Measurements from ENCODE around the gene IRF6. TPM values are rescaled to one million over a fixed set of nuclear protein-coding genes. Genes with fewer than 3 reads are reported as not detected.

The IRF6 gene
- total RNA-seq, 1 experiment from 2014 or later: not detected

- no peak for DNase-seq (ENCODE audit: low read depth in 1 of 2, low spot score in 2 of 2)
- Histone ChIP-seq H3K4me3 (no peak overlapping the region), H3K36me3 (no peaks in the 10 kb centered on the region), H3K9me3 (replicated peaks) (no peaks in the 10 kb centered on the region), H3K27me3 (replicated peaks) (no peaks in the 10 kb centered on the region), H3K4me1 (replicated peaks) (peaks cover 19% of the 10 kb centered on the region), H3K27ac (no peak overlapping the region)
Observed at GRCh38 chr1:209772126-209772525, 33.8 kb downstream of the IRF6 start.

GRCh38 chr1:209770636-209771415 lies 35.1 kb downstream of the IRF6 start:
- no peak overlapping the region for H3K4me3 ChIP-seq
- no peaks in the 10 kb centered on the region for H3K9me3 ChIP-seq (replicated peaks)
- no peak overlapping the region for H3K27ac ChIP-seq
- no peaks in the 10 kb centered on the region for H3K27me3 ChIP-seq (replicated peaks)
- H3K4me1 ChIP-seq (replicated peaks): peaks cover 19% of the 10 kb centered on the region
- no peaks in the 10 kb centered on the region for H3K36me3 ChIP-seq
- no peak for DNase-seq (ENCODE audit: low read depth in 1 of 2, low spot score in 2 of 2)

GRCh38 chr1:209769971-209770370 lies 36.0 kb downstream of the IRF6 start:
- no peaks in the 10 kb centered on the region for H3K36me3 ChIP-seq
- no peak overlapping the region for H3K4me3 ChIP-seq
- H3K9me3 ChIP-seq (replicated peaks): no peaks in the 10 kb centered on the region
- peak overlapping the region; percentile 76 for H3K27ac ChIP-seq
- H3K4me1 ChIP-seq (replicated peaks): peaks cover 19% of the 10 kb centered on the region
- DNase-seq (ENCODE audit: low read depth in 1 of 2, low spot score in 2 of 2): no peak
- H3K27me3 ChIP-seq (replicated peaks): no peaks in the 10 kb centered on the region

GRCh38 chr1:209769171-209769904 lies 36.6 kb downstream of the IRF6 start:
- no peaks in the 10 kb centered on the region for H3K9me3 ChIP-seq (replicated peaks)
- peaks cover 19% of the 10 kb centered on the region for H3K4me1 ChIP-seq (replicated peaks)
- H3K4me3 ChIP-seq: no peak overlapping the region
- H3K27me3 ChIP-seq (replicated peaks): no peaks in the 10 kb centered on the region
- no peaks in the 10 kb centered on the region for H3K36me3 ChIP-seq
- peak overlapping the region; percentile 76 for H3K27ac ChIP-seq
- DNase-seq (ENCODE audit: low read depth in 1 of 2, low spot score in 2 of 2): peak; percentile 59 to 66

GRCh38 chr1:209768354-209768774 lies 37.6 kb downstream of the IRF6 start:
- Histone ChIP-seq H3K4me3 (no peak overlapping the region), H3K27me3 (replicated peaks) (no peaks in the 10 kb centered on the region), H3K36me3 (no peaks in the 10 kb centered on the region), H3K4me1 (replicated peaks) (peaks cover 19% of the 10 kb centered on the region), H3K9me3 (replicated peaks) (no peaks in the 10 kb centered on the region), H3K27ac (peak overlapping the region; percentile 76)
- DNase-seq (ENCODE audit: low read depth in 1 of 2, low spot score in 2 of 2): no peak

GRCh38 chr1:209767706-209768105 lies 38.2 kb downstream of the IRF6 start:
- Histone ChIP-seq H3K4me3 (no peak overlapping the region), H3K36me3 (no peaks in the 10 kb centered on the region), H3K27ac (no peak overlapping the region), H3K9me3 (replicated peaks) (no peaks in the 10 kb centered on the region), H3K4me1 (replicated peaks) (peaks cover 19% of the 10 kb centered on the region), H3K27me3 (replicated peaks) (no peaks in the 10 kb centered on the region)
- DNase-seq (ENCODE audit: low read depth in 1 of 2, low spot score in 2 of 2): no peak

GRCh38 chr1:209767096-209767495 lies 38.8 kb downstream of the IRF6 start:
- DNase-seq (ENCODE audit: low read depth in 1 of 2, low spot score in 2 of 2): no peak
- H3K27me3 ChIP-seq (replicated peaks): no peaks in the 10 kb centered on the region
- H3K36me3 ChIP-seq: no peaks in the 10 kb centered on the region
- H3K4me1 ChIP-seq (replicated peaks): peaks cover 19% of the 10 kb centered on the region
- H3K9me3 ChIP-seq (replicated peaks): no peaks in the 10 kb centered on the region
- no peak overlapping the region for H3K4me3 ChIP-seq
- no peak overlapping the region for H3K27ac ChIP-seq

GRCh38 chr1:209766051-209766450 lies 39.9 kb downstream of the IRF6 start:
- H3K27me3 ChIP-seq (replicated peaks): no peaks in the 10 kb centered on the region
- DNase-seq (ENCODE audit: low read depth in 1 of 2, low spot score in 2 of 2): no peak
- H3K9me3 ChIP-seq (replicated peaks): no peaks in the 10 kb centered on the region
- H3K27ac ChIP-seq: no peak overlapping the region
- H3K4me3 ChIP-seq: no peak overlapping the region
- H3K36me3 ChIP-seq: no peaks in the 10 kb centered on the region
- peaks cover 19% of the 10 kb centered on the region for H3K4me1 ChIP-seq (replicated peaks)

GRCh38 chr1:209761011-209761635 lies 44.8 kb downstream of the IRF6 start:
- DNase-seq (ENCODE audit: low read depth in 1 of 2, low spot score in 2 of 2): no peak
- H3K9me3 ChIP-seq (replicated peaks): no peaks in the 10 kb centered on the region
- no peak overlapping the region for H3K27ac ChIP-seq
- H3K4me1 ChIP-seq (replicated peaks): no peaks in the 10 kb centered on the region
- no peaks in the 10 kb centered on the region for H3K27me3 ChIP-seq (replicated peaks)
- H3K4me3 ChIP-seq: no peak overlapping the region
- no peaks in the 10 kb centered on the region for H3K36me3 ChIP-seq

GRCh38 chr1:209759829-209760359 lies 46.0 kb downstream of the IRF6 start:
- Histone ChIP-seq H3K27me3 (replicated peaks) (no peaks in the 10 kb centered on the region), H3K4me3 (no peak overlapping the region)
- DNase-seq (ENCODE audit: low read depth in 1 of 2, low spot score in 2 of 2): no peak

GRCh38 chr1:209758400-209758799 lies 47.5 kb downstream of the IRF6 start:
- H3K27me3 ChIP-seq (replicated peaks): no peaks in the 10 kb centered on the region
- H3K4me1 ChIP-seq (replicated peaks): no peaks in the 10 kb centered on the region
- DNase-seq (ENCODE audit: low read depth in 1 of 2, low spot score in 2 of 2): no peak
- H3K9me3 ChIP-seq (replicated peaks): no peaks in the 10 kb centered on the region
- H3K36me3 ChIP-seq: no peaks in the 10 kb centered on the region
- H3K27ac ChIP-seq: no peak overlapping the region
- no peak overlapping the region for H3K4me3 ChIP-seq

More at GRCh38 chr1:209759829-209760359, 46.0 kb downstream of the IRF6 start:
- no peaks in the 10 kb centered on the region for H3K9me3 ChIP-seq (replicated peaks)
- no peaks in the 10 kb centered on the region for H3K4me1 ChIP-seq (replicated peaks)
- H3K27ac ChIP-seq: no peak overlapping the region
- no peaks in the 10 kb centered on the region for H3K36me3 ChIP-seq

GRCh38 chr1:209756615-209757445 lies 49.1 kb downstream of the IRF6 start:
- Histone ChIP-seq H3K4me1 (replicated peaks) (no peaks in the 10 kb centered on the region), H3K9me3 (replicated peaks) (no peaks in the 10 kb centered on the region), H3K36me3 (no peaks in the 10 kb centered on the region), H3K27me3 (replicated peaks) (no peaks in the 10 kb centered on the region), H3K4me3 (no peak overlapping the region), H3K27ac (no peak overlapping the region)
- no peak for DNase-seq (ENCODE audit: low read depth in 1 of 2, low spot score in 2 of 2)

GRCh38 chr1:209755926-209756614 lies 49.9 kb downstream of the IRF6 start, which contains the start of gene TRAF3IP3:
TSS of gene TRAF3IP3 (plus strand) at chr1:209756053. CDS start at chr1:209760040, 3,987 bp downstream.
- H3K9me3 ChIP-seq (replicated peaks): no peaks in the 10 kb centered on the region
- H3K4me1 ChIP-seq (replicated peaks): no peaks in the 10 kb centered on the region
- no peak within 1 kb of the TSS for H3K27ac ChIP-seq
- H3K4me3 ChIP-seq: no peak within 1 kb of the TSS
- no peak for DNase-seq (ENCODE audit: low read depth in 1 of 2, low spot score in 2 of 2)
- H3K27me3 ChIP-seq (replicated peaks): no peaks in the 10 kb centered on the region
- H3K36me3 ChIP-seq: no peaks in the 10 kb centered on the region

Measured in SJSA1 (cell line).